ENCODE measurements around the gene HINT3.
"Not testable (repeated sequence)": the region's sequence is repeated elsewhere in the genome, so short reads cannot be mapped to it uniquely, and the experiment has no call there.

Gene HINT3

GRCh38 chr6:126017668-126018067 lies 61.1 kb downstream of the HINT3 start:
- Histone ChIP-seq H3K4me2 (no peak overlapping the region), H3K36me3 (peaks cover 52% of the 10 kb centered on the region), H3K4me3 (no peak overlapping the region), H3K27me3 (no peaks in the 10 kb centered on the region), H3K9ac (no peak overlapping the region), H4K20me1 (no peaks in the 10 kb centered on the region), H3K9me3 (no peaks in the 10 kb centered on the region), H3K27ac (no peak overlapping the region), H3K4me1 (no peaks in the 10 kb centered on the region)
- TF ChIP-seq Cebpa-rat (IDR thresholded peaks at IDR 0.05), result no peak

GRCh38 chr6:126020305-126021050 lies 63.9 kb downstream of the HINT3 start:
- Histone ChIP-seq H4K20me1 (no peaks in the 10 kb centered on the region), H3K4me2 (no peak overlapping the region), H3K9me3 (no peaks in the 10 kb centered on the region), H3K27ac (no peak overlapping the region), H3K9ac (no peak overlapping the region), H3K36me3 (peaks cover 41% of the 10 kb centered on the region), H3K4me1 (no peaks in the 10 kb centered on the region), H3K4me3 (no peak overlapping the region), H3K27me3 (no peaks in the 10 kb centered on the region)
- no peak for TF ChIP-seq Cebpa-rat (IDR thresholded peaks at IDR 0.05)

- not testable (repeated sequence) for H3K4me3 ChIP-seq, H3K9me3 ChIP-seq, H3K4me1 ChIP-seq, H3K4me2 ChIP-seq, H3K27ac ChIP-seq, H3K9ac ChIP-seq, H3K27me3 ChIP-seq, H4K20me1 ChIP-seq
- peaks cover 47% of the 10 kb centered on the region for H3K36me3 ChIP-seq
Observed at GRCh38 chr6:126023474-126023873, 66.9 kb downstream of the HINT3 start.

- H3K9ac ChIP-seq, result no peak overlapping the region
- no peaks in the 10 kb centered on the region for H3K4me1 ChIP-seq
- no peaks in the 10 kb centered on the region for H3K9me3 ChIP-seq
- no peak for TF ChIP-seq Cebpa-rat (IDR thresholded peaks at IDR 0.05)
- H3K4me3 ChIP-seq, result no peak overlapping the region
- H3K4me2 ChIP-seq, result no peak overlapping the region
- H4K20me1 ChIP-seq, result no peaks in the 10 kb centered on the region
- H3K36me3 ChIP-seq, result peaks cover 37% of the 10 kb centered on the region
- no peaks in the 10 kb centered on the region for H3K27me3 ChIP-seq
- no peak overlapping the region for H3K27ac ChIP-seq
Observed at GRCh38 chr6:126026001-126026400, 69.4 kb downstream of the HINT3 start.

- no peak for TF ChIP-seq Cebpa-rat (IDR thresholded peaks at IDR 0.05)
- Histone ChIP-seq H3K4me2 (no peak overlapping the region), H4K20me1 (no peaks in the 10 kb centered on the region), H3K27ac (no peak overlapping the region), H3K27me3 (no peaks in the 10 kb centered on the region), H3K9ac (no peak overlapping the region), H3K36me3 (peaks cover 23% of the 10 kb centered on the region), H3K4me3 (no peak overlapping the region), H3K4me1 (no peaks in the 10 kb centered on the region), H3K9me3 (no peaks in the 10 kb centered on the region)
Observed at GRCh38 chr6:126027601-126028000, 71.0 kb downstream of the HINT3 start.

Measured in BLaER1 (cell line).